ENCODE measurements around the gene VAV3. TPM values are rescaled to one million over a fixed set of nuclear protein-coding genes. Genes with fewer than 3 reads are reported as not detected.

VAV3 gene
- polyA plus RNA-seq, 1 donor (not counting 4 experiments of a cell fraction or from before 2014, with no cell fraction given), result 19.6 TPM

DNA sequence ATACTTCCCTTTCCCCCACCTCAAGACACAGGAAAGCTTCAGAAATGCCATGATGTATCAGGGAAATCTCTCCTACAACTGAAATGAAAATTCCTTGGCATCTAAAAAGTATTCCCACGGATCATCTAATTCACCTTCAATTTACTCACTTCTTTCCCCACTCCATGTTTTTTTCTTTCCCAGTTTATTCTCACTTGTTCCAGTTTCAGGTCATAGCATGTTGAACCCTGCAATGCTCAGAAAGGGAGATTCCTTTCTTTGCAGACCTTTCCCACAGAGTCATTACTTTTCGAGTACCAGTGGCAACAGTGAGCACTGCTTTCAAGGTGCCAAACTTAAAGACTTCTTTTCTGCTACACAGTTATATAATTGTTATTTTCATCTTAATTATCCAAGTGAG is 305.0 kb downstream of the VAV3 start:
- dilution Hi-C loops (cut with MboI; ENCODE audit: extremely low pct_ligation_motif_present, low sequenced_read_pairs), result no loop called here
- H3K4me1 ChIP-seq (ENCODE audit: control insufficient read depth, extremely low read depth, insufficient read depth, low read length), result peaks cover 14% of the 10 kb centered on the region
- no peaks in the 10 kb centered on the region for H3K27me3 ChIP-seq (ENCODE audit: control insufficient read depth, extremely low read depth, insufficient read depth, low read length)
- peak overlapping the region; percentile 52 for H3K27ac ChIP-seq (ENCODE audit: control insufficient read depth, insufficient read depth, low read length)
- DNase-seq (ENCODE audit: low read depth, low spot score) (no peak), FAIRE-seq (no peak)
- H3K79me2 ChIP-seq (ENCODE audit: control insufficient read depth, insufficient read depth, low read length), result peaks cover 2% of the 10 kb centered on the region
- H3K9ac ChIP-seq (ENCODE audit: control insufficient read depth, extremely low read depth, insufficient read depth, low read length), result peak overlapping the region; percentile 53
- no peaks in the 10 kb centered on the region for H3K9me1 ChIP-seq (ENCODE audit: control insufficient read depth, extremely low read depth, insufficient read depth, low read length)
- peak overlapping the region; percentile 67 for H2AFZ ChIP-seq (ENCODE audit: control insufficient read depth, low read length)
- TF ChIP-seq EZH2 (IDR thresholded peaks at IDR 0.05; ENCODE audit: low read length), result no peak
- TF ChIP-seq, protein P1, sequence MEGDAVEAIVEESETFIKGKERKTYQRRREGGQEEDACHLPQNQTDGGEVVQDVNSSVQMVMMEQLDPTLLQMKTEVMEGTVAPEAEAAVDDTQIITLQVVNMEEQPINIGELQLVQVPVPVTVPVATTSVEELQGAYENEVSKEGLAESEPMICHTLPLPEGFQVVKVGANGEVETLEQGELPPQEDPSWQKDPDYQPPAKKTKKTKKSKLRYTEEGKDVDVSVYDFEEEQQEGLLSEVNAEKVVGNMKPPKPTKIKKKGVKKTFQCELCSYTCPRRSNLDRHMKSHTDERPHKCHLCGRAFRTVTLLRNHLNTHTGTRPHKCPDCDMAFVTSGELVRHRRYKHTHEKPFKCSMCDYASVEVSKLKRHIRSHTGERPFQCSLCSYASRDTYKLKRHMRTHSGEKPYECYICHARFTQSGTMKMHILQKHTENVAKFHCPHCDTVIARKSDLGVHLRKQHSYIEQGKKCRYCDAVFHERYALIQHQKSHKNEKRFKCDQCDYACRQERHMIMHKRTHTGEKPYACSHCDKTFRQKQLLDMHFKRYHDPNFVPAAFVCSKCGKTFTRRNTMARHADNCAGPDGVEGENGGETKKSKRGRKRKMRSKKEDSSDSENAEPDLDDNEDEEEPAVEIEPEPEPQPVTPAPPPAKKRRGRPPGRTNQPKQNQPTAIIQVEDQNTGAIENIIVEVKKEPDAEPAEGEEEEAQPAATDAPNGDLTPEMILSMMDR (optimal IDR thresholded peaks at IDR 0.05 in 1 of 3, IDR thresholded peaks at IDR 0.05 in 1 of 3, conservative IDR thresholded peaks at IDR 0.05 in 1 of 3; ENCODE audit: extremely low read depth in 1 of 3, insufficient read depth in 2 of 3, low read length in 3 of 3), result no peak
- H3K4me2 ChIP-seq (ENCODE audit: control insufficient read depth, extremely low read depth, insufficient read depth, low read depth, low read length), result peak overlapping the region; percentile 82
- no peaks in the 10 kb centered on the region for H3K9me3 ChIP-seq (ENCODE audit: control insufficient read depth, low read depth, low read length)
- H4K20me1 ChIP-seq (ENCODE audit: control insufficient read depth, extremely low read depth, insufficient read depth, low read length), result no peaks in the 10 kb centered on the region
- peak overlapping the region in 1 of 3 experiments; percentile 31 for H3K4me3 ChIP-seq (ENCODE audit: control insufficient read depth in 2 of 3, extremely low read depth in 1 of 3, insufficient read depth in 2 of 3, low read depth in 1 of 3, low read length in 3 of 3)
- no peaks in the 10 kb centered on the region for H3K36me3 ChIP-seq (ENCODE audit: control insufficient read depth in 2 of 2, extremely low read depth in 1 of 2, insufficient read depth in 2 of 2, low read length in 2 of 2)

DNA sequence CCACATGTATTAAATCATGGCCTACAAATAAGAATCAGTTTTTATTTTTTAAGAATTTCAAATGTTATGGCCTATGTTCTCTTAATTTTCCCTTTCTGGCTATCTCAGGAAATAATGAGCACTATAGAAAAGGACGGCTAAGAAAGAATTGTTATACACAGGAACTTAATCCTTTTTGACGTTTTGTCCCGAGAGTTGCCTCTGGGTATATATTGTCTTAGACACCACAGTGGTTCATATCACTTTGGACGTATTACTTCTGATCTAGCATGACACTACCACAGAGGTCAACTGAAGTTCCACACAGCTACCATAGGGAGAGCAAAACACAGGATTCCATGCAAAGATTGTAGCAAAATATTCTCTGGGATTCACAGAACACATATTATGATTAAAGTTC is 307.6 kb downstream of the VAV3 start:
- Histone ChIP-seq H3K4me1 (ENCODE audit: control insufficient read depth, extremely low read depth, insufficient read depth, low read length) (peaks cover 14% of the 10 kb centered on the region), H3K9me3 (ENCODE audit: control insufficient read depth, low read depth, low read length) (no peaks in the 10 kb centered on the region), H4K20me1 (ENCODE audit: control insufficient read depth, extremely low read depth, insufficient read depth, low read length) (no peaks in the 10 kb centered on the region), H3K36me3 (ENCODE audit: control insufficient read depth in 2 of 2, extremely low read depth in 1 of 2, insufficient read depth in 2 of 2, low read length in 2 of 2) (no peaks in the 10 kb centered on the region), H3K4me2 (ENCODE audit: control insufficient read depth, extremely low read depth, insufficient read depth, low read depth, low read length) (no peak overlapping the region), H3K27me3 (ENCODE audit: control insufficient read depth, extremely low read depth, insufficient read depth, low read length) (no peaks in the 10 kb centered on the region), H3K4me3 (ENCODE audit: control insufficient read depth in 2 of 3, extremely low read depth in 1 of 3, insufficient read depth in 2 of 3, low read depth in 1 of 3, low read length in 3 of 3) (no peak overlapping the region), H3K79me2 (ENCODE audit: control insufficient read depth, insufficient read depth, low read length) (peaks cover 2% of the 10 kb centered on the region), H3K27ac (ENCODE audit: control insufficient read depth, insufficient read depth, low read length) (no peak overlapping the region), H3K9ac (ENCODE audit: control insufficient read depth, extremely low read depth, insufficient read depth, low read length) (no peak overlapping the region), H2AFZ (ENCODE audit: control insufficient read depth, low read length) (no peak overlapping the region), H3K9me1 (ENCODE audit: control insufficient read depth, extremely low read depth, insufficient read depth, low read length) (no peaks in the 10 kb centered on the region)
- dilution Hi-C loops (cut with MboI; ENCODE audit: extremely low pct_ligation_motif_present, low sequenced_read_pairs), result no loop called here
- FAIRE-seq (peak; percentile 23), DNase-seq (ENCODE audit: low read depth, low spot score) (no peak)
- TF ChIP-seq, protein P1 (optimal IDR thresholded peaks at IDR 0.05 in 1 of 3, IDR thresholded peaks at IDR 0.05 in 1 of 3, conservative IDR thresholded peaks at IDR 0.05 in 1 of 3; ENCODE audit: extremely low read depth in 1 of 3, insufficient read depth in 2 of 3, low read length in 3 of 3), result no peak
- no peak for TF ChIP-seq EZH2 (IDR thresholded peaks at IDR 0.05; ENCODE audit: low read length)
